ENCODE results near the gene NVL. TPM values are rescaled to one million over a fixed set of nuclear protein-coding genes. Genes with fewer than 3 reads are reported as not detected.

NVL gene
- polyA plus RNA-seq, 2 of the 4 experiments (the other 2 are of a cell fraction), result 22.3 to 28.6 TPM

DNA sequence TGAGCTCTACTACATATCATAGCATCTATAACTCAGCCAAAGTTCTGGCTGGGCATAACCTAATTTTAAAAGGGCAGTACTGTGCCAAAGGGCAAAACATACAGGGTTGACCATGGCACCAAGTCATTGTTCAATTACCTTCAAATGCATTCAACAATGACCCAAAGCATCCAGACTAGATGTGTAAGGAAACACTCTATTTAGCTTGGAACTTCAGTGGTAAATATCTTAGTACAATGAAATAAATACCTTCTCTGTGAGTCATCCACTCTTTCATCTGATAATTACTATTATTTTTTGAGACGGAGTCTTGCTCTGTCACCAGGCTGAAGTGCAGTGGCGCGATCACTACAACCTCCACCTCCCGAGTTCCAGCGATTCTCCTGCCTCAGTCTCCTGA lies 70.0 kb downstream of the NVL start (continued):
- TF ChIP-seq, protein P1, sequence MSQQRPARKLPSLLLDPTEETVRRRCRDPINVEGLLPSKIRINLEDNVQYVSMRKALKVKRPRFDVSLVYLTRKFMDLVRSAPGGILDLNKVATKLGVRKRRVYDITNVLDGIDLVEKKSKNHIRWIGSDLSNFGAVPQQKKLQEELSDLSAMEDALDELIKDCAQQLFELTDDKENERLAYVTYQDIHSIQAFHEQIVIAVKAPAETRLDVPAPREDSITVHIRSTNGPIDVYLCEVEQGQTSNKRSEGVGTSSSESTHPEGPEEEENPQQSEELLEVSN (IDR thresholded peaks at IDR 0.05; ENCODE audit: borderline replicate concordance, low read depth), result no peak
- no peak for TF ChIP-seq EHF (CRISPR knock-in tag; IDR thresholded peaks at IDR 0.05)
- TF ChIP-seq TFCP2L1 (CRISPR knock-in tag; IDR thresholded peaks at IDR 0.05), result no peak
- TF ChIP-seq ESRRA (IDR thresholded peaks at IDR 0.05; ENCODE audit: borderline replicate concordance, low read length), result no peak
- TF ChIP-seq FOXS1 (CRISPR knock-in tag; IDR thresholded peaks at IDR 0.05), result no peak
- no peak for TF ChIP-seq KDM1A (IDR thresholded peaks at IDR 0.05; ENCODE audit: low read depth)

DNA sequence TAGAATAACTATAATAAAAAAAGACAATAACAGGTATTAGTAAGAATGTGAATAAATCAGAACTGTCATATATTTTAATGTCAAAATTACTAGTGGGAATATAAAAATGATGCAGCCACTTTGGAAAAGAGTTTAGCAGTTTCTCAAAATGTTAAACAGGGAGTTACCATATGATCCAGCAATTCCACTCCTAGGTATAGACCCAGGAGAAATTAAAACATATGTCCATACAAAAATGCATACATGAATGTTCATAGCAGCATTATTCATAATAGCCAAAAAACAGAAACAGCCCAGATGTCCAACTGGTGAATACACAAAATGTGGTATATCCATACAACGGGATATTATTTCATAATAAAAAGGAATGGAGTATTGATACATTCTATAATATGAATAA lies 71.6 kb downstream of the NVL start:
- Histone ChIP-seq H3K4me1 (no peaks in the 10 kb centered on the region), H3K4me2 (no peak overlapping the region), H3K27ac (no peak overlapping the region), H3K4me3 (no peak overlapping the region), H3K9me3 (no peaks in the 10 kb centered on the region)
- TF ChIP-seq ZSCAN20 (CRISPR knock-in tag; IDR thresholded peaks at IDR 0.05), result no peak
- TF ChIP-seq ESRRA (IDR thresholded peaks at IDR 0.05; ENCODE audit: borderline replicate concordance, low read length), result no peak
- no peak for TF ChIP-seq EHMT2 (IDR thresholded peaks at IDR 0.05; ENCODE audit: low read depth)
- TF ChIP-seq, protein P2, sequence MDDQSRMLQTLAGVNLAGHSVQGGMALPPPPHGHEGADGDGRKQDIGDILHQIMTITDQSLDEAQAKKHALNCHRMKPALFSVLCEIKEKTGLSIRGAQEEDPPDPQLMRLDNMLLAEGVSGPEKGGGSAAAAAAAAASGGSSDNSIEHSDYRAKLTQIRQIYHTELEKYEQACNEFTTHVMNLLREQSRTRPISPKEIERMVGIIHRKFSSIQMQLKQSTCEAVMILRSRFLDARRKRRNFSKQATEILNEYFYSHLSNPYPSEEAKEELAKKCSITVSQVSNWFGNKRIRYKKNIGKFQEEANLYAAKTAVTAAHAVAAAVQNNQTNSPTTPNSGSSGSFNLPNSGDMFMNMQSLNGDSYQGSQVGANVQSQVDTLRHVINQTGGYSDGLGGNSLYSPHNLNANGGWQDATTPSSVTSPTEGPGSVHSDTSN (IDR thresholded peaks at IDR 0.05), result no peak
- TF ChIP-seq ZFP36 (IDR thresholded peaks at IDR 0.05; ENCODE audit: borderline replicate concordance, partially characterized antibody), result no peak
- TF ChIP-seq HDAC2 (IDR thresholded peaks at IDR 0.05), result no peak
- no peak for ATAC-seq
- WGBS (ENCODE audit: missing lambda C conversion rate), result 91% methylated on average over 1 of the region's 1 CpG
- ChIA-PET CTCF (interaction anchor here (0.6 kb wide), 1 partner anchor 63 kb away, joined by 3 read pairs; no protein-coding TSS in a partner anchor), POLR2A (no interaction called here)
- no peak for DNase-seq (ENCODE audit: low read depth in 1 of 2, low spot score in 1 of 2)
- no peak for FAIRE-seq

DNA sequence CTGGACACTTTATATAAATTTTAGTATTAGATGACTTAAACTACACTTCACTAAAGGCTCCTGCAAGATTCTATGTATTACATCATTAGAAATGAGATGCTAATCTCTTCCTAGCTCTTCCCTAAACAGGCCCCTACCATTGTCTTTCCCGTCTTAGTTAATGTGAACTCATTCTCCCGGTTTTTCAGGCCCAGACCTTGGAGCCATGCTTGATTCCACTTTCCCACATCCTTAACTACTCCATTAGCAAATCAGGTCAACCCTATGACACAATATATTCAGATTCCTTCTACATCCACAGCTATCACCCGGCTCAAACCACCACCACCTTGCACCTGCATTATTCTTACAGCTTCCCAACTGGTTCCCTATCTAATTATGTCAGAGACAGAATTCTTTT lies 73.3 kb downstream of the NVL start:
- ATAC-seq, result no peak
- no peak for DNase-seq (ENCODE audit: low read depth in 1 of 2, low spot score in 1 of 2)
- ChIA-PET POLR2A (no interaction called here), CTCF (no interaction called here)
- 96% methylated on average over 3 of the region's 3 CpGs for WGBS (ENCODE audit: missing lambda C conversion rate)
- FAIRE-seq, result no peak
- TF ChIP-seq HOXB5 (CRISPR knock-in tag; IDR thresholded peaks at IDR 0.05), result no peak
- no peak for TF ChIP-seq FOSL2 (IDR thresholded peaks at IDR 0.05)
- no peak for TF ChIP-seq FOSL2 (CRISPR knock-in tag; IDR thresholded peaks at IDR 0.05)
- no peak for TF ChIP-seq ZNF302 (CRISPR knock-in tag; IDR thresholded peaks at IDR 0.05)
- TF ChIP-seq RNF2 (IDR thresholded peaks at IDR 0.05; ENCODE audit: borderline replicate concordance, low read depth), result no peak
- no peak for TF ChIP-seq MAFK (IDR thresholded peaks at IDR 0.05; ENCODE audit: partially characterized antibody)
- TF ChIP-seq, protein P3, sequence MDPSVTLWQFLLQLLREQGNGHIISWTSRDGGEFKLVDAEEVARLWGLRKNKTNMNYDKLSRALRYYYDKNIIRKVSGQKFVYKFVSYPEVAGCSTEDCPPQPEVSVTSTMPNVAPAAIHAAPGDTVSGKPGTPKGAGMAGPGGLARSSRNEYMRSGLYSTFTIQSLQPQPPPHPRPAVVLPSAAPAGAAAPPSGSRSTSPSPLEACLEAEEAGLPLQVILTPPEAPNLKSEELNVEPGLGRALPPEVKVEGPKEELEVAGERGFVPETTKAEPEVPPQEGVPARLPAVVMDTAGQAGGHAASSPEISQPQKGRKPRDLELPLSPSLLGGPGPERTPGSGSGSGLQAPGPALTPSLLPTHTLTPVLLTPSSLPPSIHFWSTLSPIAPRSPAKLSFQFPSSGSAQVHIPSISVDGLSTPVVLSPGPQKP (IDR thresholded peaks at IDR 0.05; ENCODE audit: low read depth, low read length), result no peak
- no peak overlapping the region for H3K4me2 ChIP-seq
- H3K9me3 ChIP-seq, result no peaks in the 10 kb centered on the region
- no peak overlapping the region for H3K27ac ChIP-seq
- H3K4me1 ChIP-seq, result no peaks in the 10 kb centered on the region
- no peak overlapping the region for H3K4me3 ChIP-seq

DNA sequence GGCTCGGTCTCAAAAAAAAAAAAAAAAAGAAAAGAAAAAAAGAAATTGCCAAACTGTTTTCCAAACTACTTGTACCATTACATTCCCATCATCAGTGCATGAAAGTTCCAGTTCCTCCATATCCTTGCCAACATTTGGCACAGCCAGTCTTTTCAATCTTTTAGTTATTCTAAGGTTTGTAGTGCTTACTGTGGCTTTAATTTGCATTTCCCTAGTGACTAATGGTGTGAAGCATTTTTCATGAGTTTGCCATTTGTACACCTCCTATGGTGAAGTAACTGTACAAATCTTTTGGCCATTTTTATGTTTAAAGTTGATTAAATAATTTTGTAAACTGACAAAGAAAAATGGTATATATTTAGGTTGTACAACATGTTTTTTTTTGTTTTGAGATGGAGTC lies 76.3 kb downstream of the NVL start:
- ATAC-seq (no peak), DNase-seq (ENCODE audit: low read depth in 1 of 2, low spot score in 1 of 2) (no peak)
- POLR2A ChIA-PET, result no interaction called here

More for the DNA sequence above, 76.3 kb downstream of the NVL start:
- FAIRE-seq, result no peak
- TF ChIP-seq MAFK (IDR thresholded peaks at IDR 0.05; ENCODE audit: partially characterized antibody) (no peak), ZC3H11A (IDR thresholded peaks at IDR 0.05) (no peak), NR3C1 (IDR thresholded peaks at IDR 0.05) (no peak), NFE2L2 (conservative IDR thresholded peaks at IDR 0.05; ENCODE audit: low read length) (no peak), EP300 (IDR thresholded peaks at IDR 0.05) (no peak)
- TF ChIP-seq, protein P4, sequence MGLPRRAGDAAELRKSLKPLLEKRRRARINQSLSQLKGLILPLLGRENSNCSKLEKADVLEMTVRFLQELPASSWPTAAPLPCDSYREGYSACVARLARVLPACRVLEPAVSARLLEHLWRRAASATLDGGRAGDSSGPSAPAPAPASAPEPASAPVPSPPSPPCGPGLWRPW (IDR thresholded peaks at IDR 0.05), result no peak
- TF ChIP-seq, protein P5, sequence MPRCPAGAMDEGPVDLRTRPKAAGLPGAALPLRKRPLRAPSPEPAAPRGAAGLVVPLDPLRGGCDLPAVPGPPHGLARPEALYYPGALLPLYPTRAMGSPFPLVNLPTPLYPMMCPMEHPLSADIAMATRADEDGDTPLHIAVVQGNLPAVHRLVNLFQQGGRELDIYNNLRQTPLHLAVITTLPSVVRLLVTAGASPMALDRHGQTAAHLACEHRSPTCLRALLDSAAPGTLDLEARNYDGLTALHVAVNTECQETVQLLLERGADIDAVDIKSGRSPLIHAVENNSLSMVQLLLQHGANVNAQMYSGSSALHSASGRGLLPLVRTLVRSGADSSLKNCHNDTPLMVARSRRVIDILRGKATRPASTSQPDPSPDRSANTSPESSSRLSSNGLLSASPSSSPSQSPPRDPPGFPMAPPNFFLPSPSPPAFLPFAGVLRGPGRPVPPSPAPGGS (IDR thresholded peaks at IDR 0.05), result no peak
- no peaks in the 10 kb centered on the region for H3K9me3 ChIP-seq
- no peak overlapping the region for H3K27ac ChIP-seq
- WGBS (ENCODE audit: missing lambda C conversion rate), result 91% methylated on average over 1 of the region's 1 CpG
- no peak overlapping the region for H3K4me3 ChIP-seq
- CTCF ChIA-PET, result interaction anchor here (0.7 kb wide), 2 partner anchors 20 to 253 kb away, joined by 4 read pairs; no protein-coding TSS in a partner anchor
- H3K4me1 ChIP-seq, result no peaks in the 10 kb centered on the region
- no peak overlapping the region for H3K4me2 ChIP-seq

Data from A549 (cell line).